Lower lobe of right lung (tissue), 2 donors: ENCODE measurements around the gene CHRNG. TPM values are rescaled to one million over a fixed set of nuclear protein-coding genes. Genes with fewer than 3 reads are reported as not detected.

Experiments used
- ATAC-seq, 2 donors: fragments of 200-7000 bp; cut with Tn5 transposase; one replicate each; pipeline ENCODE4 v1.9.1; 2020 to 2022; ENCODE audit warnings: mild to moderate bottlenecking in 2 of 2, moderate library complexity in 2 of 2
- DNase-seq: peaks from one replicate; pipeline ENCODE4 v3.0.0-alpha.2; 2020
- H3K27ac ChIP-seq: fragments of 200-600 bp; one replicate; pipeline ENCODE4 v1.8.0; 2022
- H3K27me3 ChIP-seq: fragments of 200-600 bp; one replicate; pipeline ENCODE4 v1.8.0; 2022; ENCODE audit warnings: low read depth
- H3K36me3 ChIP-seq: fragments of 200-600 bp; one replicate; pipeline ENCODE4 v1.8.0; 2022; ENCODE audit warnings: mild to moderate bottlenecking
- H3K4me1 ChIP-seq: fragments of 200-600 bp; one replicate; pipeline ENCODE4 v1.8.0; 2022
- H3K4me3 ChIP-seq: fragments of 200-600 bp; one replicate; pipeline ENCODE4 v1.8.0; 2022; ENCODE audit warnings: mild to moderate bottlenecking
- H3K9me3 ChIP-seq: fragments of 200-600 bp; one replicate; pipeline ENCODE4 v1.8.0; 2022
- CTCF ChIP-seq: fragments of 200-600 bp; IDR thresholded peaks from one replicate; pipeline ENCODE4 v1.8.0; 2022; ENCODE audit warnings: antibody characterized with exemption, mild to moderate bottlenecking
- intact Hi-C: fragments of 100-400 bp; cut with DNase I; formaldehyde crosslinking; loops from one replicate; pipeline ENCODE4 v1.11.0; 2022
- total RNA-seq: library from RNA; stranded (reverse); fragmentation: NEBNext Ultra II Directional; extraction: Animal tissue kit (Norgen Biotek cat#: 25700); gene quantifications from one replicate; pipeline ENCODE4 v1.2.1, GENCODE V29; 2021
- donor health status: DM: no; HTN: yes; CAD: no; lungs with severe emphysema.

CHRNG gene
- total RNA-seq, 1 donor from 2014 or later: not detected

GRCh38 chr2:232587512-232587911 lies 48.0 kb downstream of the CHRNG start:
- peak; percentile 57 to 61 for ATAC-seq
- no peak for TF ChIP-seq CTCF

GRCh38 chr2:232588031-232588430 lies 48.5 kb downstream of the CHRNG start:
- Histone ChIP-seq H3K27me3 (no peaks in the 10 kb centered on the region), H3K27ac (no peak overlapping the region), H3K4me1 (no peaks in the 10 kb centered on the region), H3K9me3 (no peaks in the 10 kb centered on the region), H3K36me3 (no peaks in the 10 kb centered on the region), H3K4me3 (no peak overlapping the region)
- ATAC-seq (peak in 1 of 2 donors; percentile 11), DNase-seq (no peak)
- TF ChIP-seq CTCF: no peak
- intact Hi-C loops: no loop called here

More at GRCh38 chr2:232587512-232587911, 48.0 kb downstream of the CHRNG start:
- no peak for DNase-seq
- intact Hi-C loops: no loop called here
- H3K4me1 ChIP-seq: no peaks in the 10 kb centered on the region
- H3K9me3 ChIP-seq: no peaks in the 10 kb centered on the region
- H3K4me3 ChIP-seq: no peak overlapping the region
- no peak overlapping the region for H3K27ac ChIP-seq
- H3K36me3 ChIP-seq: no peaks in the 10 kb centered on the region
- H3K27me3 ChIP-seq: no peaks in the 10 kb centered on the region

GRCh38 chr2:232588680-232589585 lies 49.4 kb downstream of the CHRNG start:
- Histone ChIP-seq H3K27ac (no peak overlapping the region), H3K4me3 (no peak overlapping the region), H3K27me3 (no peaks in the 10 kb centered on the region), H3K36me3 (no peaks in the 10 kb centered on the region), H3K9me3 (no peaks in the 10 kb centered on the region), H3K4me1 (no peaks in the 10 kb centered on the region)
- DNase-seq (peak; percentile 51), ATAC-seq (peak; percentile 51 to 73)
- no peak for TF ChIP-seq CTCF
- intact Hi-C loops: no loop called here

- no peak overlapping the region for H3K27ac ChIP-seq
- DNase-seq (no peak), ATAC-seq (peak; percentile 32 to 41)
- intact Hi-C loops: no loop called here
- H3K36me3 ChIP-seq: no peaks in the 10 kb centered on the region
- TF ChIP-seq CTCF: no peak
- no peaks in the 10 kb centered on the region for H3K4me1 ChIP-seq
- no peaks in the 10 kb centered on the region for H3K27me3 ChIP-seq
- H3K9me3 ChIP-seq: no peaks in the 10 kb centered on the region
- no peak overlapping the region for H3K4me3 ChIP-seq
These were observed 53.4 kb downstream of the CHRNG start for GRCh38 chr2:232592772-232593395.

GRCh38 chr2:232593982-232594381 lies 54.5 kb downstream of the CHRNG start:
- TF ChIP-seq CTCF: no peak
- intact Hi-C loops: no loop called here
- no peak overlapping the region for H3K4me3 ChIP-seq
- DNase-seq (no peak), ATAC-seq (no peak)
- H3K9me3 ChIP-seq: no peaks in the 10 kb centered on the region
- no peaks in the 10 kb centered on the region for H3K4me1 ChIP-seq
- H3K27me3 ChIP-seq: no peaks in the 10 kb centered on the region
- H3K27ac ChIP-seq: no peak overlapping the region
- H3K36me3 ChIP-seq: no peaks in the 10 kb centered on the region

Other genes starting within 250 kb of the CHRNG start
- 6.0 TPM for gene ALPP, start 160.9 kb upstream of the CHRNG start, total RNA-seq
- gene ALPG, start 132.8 kb upstream of the CHRNG start, total RNA-seq: 0.53 TPM
- gene ALPI, start 83.5 kb upstream of the CHRNG start, total RNA-seq: not detected
- 1.0 TPM for gene ECEL1, start 51.9 kb upstream of the CHRNG start, total RNA-seq
- not detected for gene PRSS56, start 19.3 kb upstream of the CHRNG start, total RNA-seq
- not detected for gene CHRND, start 13.5 kb upstream of the CHRNG start, total RNA-seq
- gene TIGD1, start 10.9 kb downstream of the CHRNG start, total RNA-seq: 3.7 TPM
- gene EIF4E2, start 11.0 kb downstream of the CHRNG start, total RNA-seq: 68.1 TPM
- 7.7 TPM for gene EFHD1, start 93.9 kb downstream of the CHRNG start, total RNA-seq
- gene GIGYF2, start 157.6 kb downstream of the CHRNG start, total RNA-seq: 67.6 TPM
- not detected for gene KCNJ13, start 236.9 kb downstream of the CHRNG start, total RNA-seq